GM19035 (cell line): Measurements from ENCODE around the gene C1orf105.
"Not testable (repeated sequence)": the region's sequence is repeated elsewhere in the genome, so short reads cannot be mapped to it uniquely, and the experiment has no call there.

Source experiments
- ATAC-seq: cut with Tn5 transposase; IDR thresholded peaks from one replicate; pipeline ENCODE4 v1.9.1; 2021; ENCODE audit not compliant: unreplicated experiment

C1orf105 gene

GRCh38 chr1:172420385-172420784, at the start of gene C1orf105:
C1orf105 (plus strand) TSS chr1:172420685; CDS start chr1:172420886, 201 bp downstream.
- no peak for ATAC-seq

- not testable (repeated sequence) for ATAC-seq
These were observed 48.8 kb upstream of the C1orf105 start for GRCh38 chr1:172371646-172372045.

GRCh38 chr1:172373864-172374263, 46.6 kb upstream of the C1orf105 start:
- no peak for ATAC-seq

DNA sequence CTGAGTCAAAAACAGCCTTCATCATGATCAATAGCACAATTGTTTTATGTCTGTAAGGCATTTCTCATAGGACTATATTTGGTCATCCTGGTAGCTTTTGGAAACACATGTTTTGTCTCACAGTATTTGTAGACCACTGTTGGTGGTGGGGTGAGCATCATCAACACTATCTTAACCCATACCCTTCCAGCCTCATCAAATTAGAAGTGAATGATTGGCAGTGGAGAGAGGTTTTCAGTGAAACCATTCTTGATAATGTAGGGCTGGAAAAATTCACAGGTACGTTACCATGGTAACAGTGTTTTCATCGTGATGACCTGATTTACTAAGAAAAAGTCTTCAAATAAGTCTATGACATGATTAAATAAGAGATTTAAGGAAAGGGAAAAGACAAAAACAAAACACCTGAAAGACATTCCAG, 45.3 kb upstream of the C1orf105 start:
- ATAC-seq, result no peak

DNA sequence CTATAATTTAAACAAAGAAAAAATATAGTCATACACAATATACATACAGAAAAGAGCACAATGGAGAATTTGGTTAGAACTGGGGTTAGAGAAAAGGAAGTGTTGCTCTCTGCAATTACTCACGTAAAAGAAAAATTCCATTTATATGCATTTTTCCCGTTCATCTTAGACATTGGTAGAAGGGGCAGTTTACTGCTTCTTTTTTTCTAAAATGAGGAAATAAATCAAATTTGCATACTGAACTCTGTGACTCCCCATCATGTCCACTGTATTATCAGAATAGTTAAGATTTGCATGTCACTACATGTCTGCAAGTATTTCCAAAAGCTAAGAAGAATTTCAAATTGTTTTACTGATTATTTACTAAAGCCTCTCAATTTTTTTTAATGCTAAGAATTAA, 44.1 kb upstream of the C1orf105 start:
- no peak for ATAC-seq

GRCh38 chr1:172377565-172377964, 42.9 kb upstream of the C1orf105 start:
- no peak for ATAC-seq

DNA sequence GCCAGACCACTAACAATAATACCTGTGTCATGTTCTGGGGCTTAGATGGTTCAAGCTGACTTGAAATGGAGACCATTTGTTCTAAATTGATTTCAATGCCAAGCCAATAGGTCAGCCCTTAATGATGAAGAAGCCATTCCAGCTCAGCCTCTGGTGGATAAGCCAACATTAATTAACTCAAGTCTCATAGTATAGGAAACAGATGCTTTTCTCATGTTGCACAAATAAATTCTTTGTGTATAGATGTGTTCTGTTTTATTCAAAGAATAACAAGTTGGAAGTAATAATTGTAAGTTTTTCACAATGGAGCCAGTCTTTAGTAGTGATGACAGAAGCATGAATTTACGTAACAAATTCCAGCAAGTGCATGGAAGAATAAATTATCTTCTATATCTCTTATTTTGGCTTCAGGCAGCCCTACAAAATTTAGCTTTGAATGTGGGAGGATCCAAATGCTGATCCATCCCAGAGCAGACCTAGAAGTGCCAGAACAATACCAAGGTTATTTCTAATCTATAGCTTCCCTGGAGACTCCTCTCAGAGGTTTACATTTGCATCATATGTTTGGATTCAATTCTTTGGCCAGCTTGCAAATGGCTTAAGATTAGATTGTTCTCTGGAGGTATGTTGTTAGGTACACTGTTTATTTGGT, 42.2 kb upstream of the C1orf105 start:
- no peak for ATAC-seq

- peak; percentile 91 for ATAC-seq
These were observed 39.8 kb upstream of the C1orf105 start for GRCh38 chr1:172380441-172381244.

DNA sequence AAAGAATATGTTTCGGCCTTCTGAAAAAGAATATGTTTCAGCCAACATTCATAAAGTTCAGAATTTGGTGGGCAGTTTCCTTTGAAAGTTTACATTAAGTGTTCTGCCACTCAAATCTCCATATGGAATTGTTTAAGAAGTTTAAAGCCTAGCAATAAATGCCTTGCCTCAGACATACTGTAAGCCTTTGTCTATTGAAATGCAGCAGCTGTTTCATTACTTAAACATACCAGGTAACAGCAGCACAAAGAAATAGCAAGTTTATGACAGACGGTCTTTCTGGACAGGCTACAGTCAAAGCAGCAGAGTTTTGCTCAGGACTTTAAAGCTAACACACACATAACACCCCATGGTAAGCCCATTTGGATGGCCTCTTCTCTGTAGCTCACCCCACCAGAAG, 38.5 kb upstream of the C1orf105 start:
- no peak for ATAC-seq

DNA sequence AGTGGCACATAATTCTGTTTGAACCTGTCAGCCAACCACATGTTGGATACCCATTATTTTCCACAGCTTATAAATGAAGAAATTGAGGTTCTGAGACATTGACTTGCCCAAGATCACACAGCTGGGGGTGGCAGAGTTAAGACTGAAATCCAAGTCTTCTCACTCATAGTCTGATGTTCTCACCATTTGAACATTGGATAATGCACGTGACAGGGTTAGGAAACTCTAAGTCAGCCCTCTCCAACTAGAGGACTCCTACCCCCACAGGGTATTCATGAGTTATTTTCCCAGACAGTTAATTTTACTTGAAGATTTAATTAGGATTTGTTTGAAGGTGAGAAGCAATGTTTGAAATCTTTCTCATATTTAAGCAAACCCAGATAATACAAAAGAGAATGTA, 38.1 kb upstream of the C1orf105 start:
- no peak for ATAC-seq

DNA sequence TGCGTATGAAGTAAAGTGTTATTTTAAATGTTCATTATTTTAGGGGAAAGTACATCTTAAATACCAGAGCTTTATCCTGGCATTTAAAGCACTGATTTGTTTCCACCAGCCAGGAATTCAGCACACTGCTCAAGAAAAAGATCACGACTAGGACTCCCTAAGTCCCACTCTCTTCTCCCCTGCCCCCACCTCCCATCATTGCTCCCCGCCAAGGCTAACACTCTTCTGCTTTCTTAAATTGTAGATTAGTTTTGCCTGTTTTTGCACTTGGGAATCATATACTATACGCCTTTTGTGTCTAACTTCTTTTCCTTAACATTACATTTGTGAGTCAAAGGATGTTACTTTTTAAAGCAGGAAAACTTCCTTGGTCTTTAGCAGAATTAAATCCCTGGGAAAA, 37.5 kb upstream of the C1orf105 start:
- ATAC-seq, result no peak

- no peak for ATAC-seq
These were observed 36.9 kb upstream of the C1orf105 start for GRCh38 chr1:172383536-172383935.

- no peak for ATAC-seq
These were observed 35.8 kb upstream of the C1orf105 start for GRCh38 chr1:172384656-172385055.

DNA sequence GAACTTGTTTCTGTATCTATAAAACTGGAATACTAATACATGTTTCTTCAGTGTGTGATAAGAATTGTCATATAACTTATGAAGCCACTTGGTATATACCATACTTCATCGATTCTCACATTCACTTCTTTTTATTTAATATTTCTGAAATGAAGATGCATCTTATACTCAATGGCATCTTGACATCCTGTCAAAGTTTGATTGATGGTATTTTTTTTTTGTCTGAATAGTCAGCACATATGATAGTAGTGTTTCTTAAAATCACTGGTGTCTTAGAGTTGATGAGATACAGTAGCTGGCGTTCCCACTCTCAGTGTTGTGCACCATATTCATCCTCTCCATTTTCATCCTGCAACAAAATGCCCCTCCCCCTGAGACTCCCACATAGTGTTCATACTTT, 34.4 kb upstream of the C1orf105 start:
- no peak for ATAC-seq

- ATAC-seq, result no peak
These were observed 32.0 kb upstream of the C1orf105 start for GRCh38 chr1:172388490-172388889.

DNA sequence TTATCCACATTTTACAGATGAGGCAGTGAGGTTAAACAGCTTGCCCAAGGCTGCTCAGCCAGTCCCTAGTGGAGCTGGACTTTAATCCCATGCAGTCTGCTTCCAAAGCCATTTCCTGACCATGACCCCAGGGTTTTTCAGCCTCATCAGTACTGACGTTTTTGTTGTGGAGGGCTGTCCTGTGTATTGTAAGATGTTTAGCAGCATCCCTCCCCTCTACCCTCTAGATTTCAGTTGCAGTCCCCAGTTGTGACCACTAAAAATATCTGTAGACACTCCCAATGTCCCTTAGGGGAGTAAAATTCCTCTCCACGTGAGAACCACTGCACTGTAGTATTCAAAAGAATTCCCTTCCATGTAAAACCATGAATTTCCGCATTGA, 30.2 kb upstream of the C1orf105 start:
- no peak for ATAC-seq

DNA sequence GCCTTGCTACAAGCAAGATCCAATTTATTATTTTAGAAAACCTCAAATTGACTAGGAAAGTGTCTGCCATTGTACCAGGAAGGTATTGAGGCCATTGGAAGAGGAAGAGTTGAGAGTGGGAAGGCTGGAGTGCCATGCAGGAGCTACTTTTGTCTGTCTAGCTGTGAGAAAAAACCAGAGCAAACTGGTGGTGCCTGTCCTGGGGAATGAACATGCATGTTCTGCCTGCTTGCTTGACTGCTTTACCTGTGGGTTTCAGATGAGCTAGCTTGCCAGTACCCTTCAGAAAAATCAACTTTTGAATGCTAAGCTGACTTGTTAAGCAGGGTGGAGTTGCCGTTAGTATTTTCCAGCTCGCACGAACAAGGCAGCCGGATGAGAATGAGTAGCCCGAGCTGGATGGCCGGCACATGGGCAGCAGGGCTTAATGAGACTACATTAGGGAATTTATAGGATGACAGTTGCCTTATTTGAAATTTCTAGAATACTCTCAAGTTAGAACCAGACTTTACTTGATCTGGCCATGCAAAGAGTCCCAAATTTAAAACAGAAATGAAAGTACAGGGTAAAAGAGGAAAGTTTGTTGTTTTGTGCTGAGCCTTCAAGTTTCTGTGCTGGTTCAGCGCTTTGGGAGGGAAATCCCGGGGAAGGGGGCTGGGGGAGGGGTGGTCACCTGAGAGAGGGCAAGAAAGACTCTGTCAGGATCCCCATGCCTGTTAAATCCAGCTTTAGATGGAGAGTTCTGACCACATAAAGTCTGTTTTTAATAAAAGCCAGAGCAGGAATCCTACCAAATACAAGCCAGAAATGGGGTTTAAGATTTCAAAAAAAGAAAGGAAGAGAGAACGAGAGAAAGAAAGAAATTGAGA, 29.6 kb upstream of the C1orf105 start:
- ATAC-seq, result peak; percentile 54

DNA sequence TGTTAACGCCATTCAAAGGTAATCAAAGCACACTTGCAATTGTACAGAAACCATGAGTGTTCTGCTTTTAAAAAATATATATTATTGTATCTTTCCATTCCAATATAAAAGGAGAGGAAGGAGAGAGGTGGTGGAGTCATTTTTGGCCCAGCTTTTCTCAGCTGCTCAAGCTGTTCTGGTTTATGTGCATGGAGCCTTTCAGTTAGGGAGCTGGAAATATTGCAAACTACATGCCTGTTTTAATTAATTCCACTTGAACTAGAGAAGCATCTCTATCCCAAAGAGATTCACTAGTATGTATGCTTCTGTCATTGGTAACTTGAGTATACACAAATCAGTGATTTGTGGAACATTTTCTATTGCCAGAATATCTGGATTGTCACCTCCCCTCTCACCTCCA, 28.5 kb upstream of the C1orf105 start:
- no peak for ATAC-seq

GRCh38 chr1:172393354-172393753, 27.1 kb upstream of the C1orf105 start:
- no peak for ATAC-seq

DNA sequence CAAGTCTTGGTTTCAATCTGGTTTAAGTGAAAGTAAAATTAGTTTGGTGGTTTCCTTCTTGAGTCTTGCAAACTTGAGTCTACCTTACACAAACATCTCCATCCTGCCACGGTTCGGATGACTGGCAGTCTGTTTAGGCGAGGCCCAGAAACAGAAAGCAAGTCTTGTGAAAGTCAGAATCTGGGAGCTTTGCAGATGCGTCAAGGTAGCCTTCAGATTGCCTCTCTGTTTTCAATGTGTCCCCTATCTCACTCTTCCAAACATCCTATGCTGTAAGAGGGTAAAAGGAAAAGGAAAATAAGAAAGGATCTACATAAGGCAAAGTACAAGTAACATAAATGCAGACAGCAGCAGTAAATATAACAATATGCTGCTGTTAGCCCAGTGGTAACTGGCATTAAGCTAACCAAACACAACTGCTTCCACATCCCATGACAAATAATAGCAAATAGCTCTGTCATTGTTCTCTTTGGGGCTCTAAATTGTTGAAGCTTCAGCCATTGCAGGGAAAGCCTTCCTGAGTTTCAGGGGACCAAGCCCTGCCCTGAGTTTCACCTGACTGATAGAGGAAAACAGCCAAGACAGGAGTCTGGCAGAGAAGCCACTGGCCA, 26.2 kb upstream of the C1orf105 start:
- ATAC-seq, result peak; percentile 65

DNA sequence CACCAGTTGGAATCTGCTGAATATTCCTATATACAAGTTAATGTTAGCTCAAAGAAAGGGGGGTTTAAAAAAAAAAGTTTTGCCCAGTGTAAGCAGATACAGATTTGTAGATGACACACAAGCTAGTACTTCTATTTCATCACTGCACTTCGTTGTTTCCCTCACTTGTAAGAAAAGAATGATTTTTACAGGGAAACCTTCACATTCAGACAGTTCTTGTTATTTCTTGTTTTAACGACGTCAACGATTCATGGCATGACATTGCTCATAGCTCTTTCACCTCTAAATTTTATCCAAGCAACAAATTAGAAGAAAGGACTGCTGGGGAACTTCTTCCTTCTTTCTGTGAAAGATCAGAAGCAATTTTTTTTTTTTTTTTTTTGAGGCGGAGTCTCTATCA, 25.7 kb upstream of the C1orf105 start:
- no peak for ATAC-seq
